MM.1S (cell line): ENCODE data around the gene TRPV4.

Source experiments
- DNase-seq: peaks from one replicate; pipeline ENCODE4 v3.0.0-alpha.2; 2015
- H2AFZ ChIP-seq: fragments of 300-600 bp; sonication (generic); 2 replicates; pipeline ENCODE4 v1.6.0; 2016; ENCODE audit warnings: antibody characterized with exemption, low read length
- H3F3A ChIP-seq: fragments of 300-600 bp; sonication (generic); 2 replicates; pipeline ENCODE4 v1.6.1; 2016; ENCODE audit warnings: mild to moderate bottlenecking, antibody characterized with exemption, low read length, moderate library complexity, mixed read lengths; ENCODE audit not compliant: insufficient read depth
- H3K27ac ChIP-seq: fragments of 300-600 bp; sonication (generic); 2 replicates; pipeline ENCODE4 v1.5.1; 2016; ENCODE audit warnings: mild to moderate bottlenecking, low read length
- H3K27me3 ChIP-seq: fragments of 300-600 bp; sonication (generic); replicated peaks from 2 replicates; pipeline ENCODE4 v1.6.0; 2016; ENCODE audit warnings: low read length; ENCODE audit not compliant: insufficient read depth
- H3K36me3 ChIP-seq: fragments of 300-600 bp; sonication (generic); replicated peaks from 2 replicates; pipeline ENCODE4 v1.6.1; 2016; ENCODE audit warnings: mild to moderate bottlenecking, low read length, mixed read lengths; ENCODE audit not compliant: insufficient read depth
- H3K4me1 ChIP-seq: fragments of 300-600 bp; sonication (generic); 2 replicates; pipeline ENCODE4 v1.6.1; 2016; ENCODE audit warnings: low read length, mixed read lengths
- H3K4me2 ChIP-seq: fragments of 300-600 bp; sonication (generic); 2 replicates; pipeline ENCODE4 v1.6.0; 2016; ENCODE audit warnings: low read depth, low read length
- H3K4me3 ChIP-seq: fragments of 300-600 bp; sonication (generic); 2 replicates; pipeline ENCODE4 v1.5.1; 2016; ENCODE audit warnings: low read length, mixed read lengths
- H3K79me2 ChIP-seq: fragments of 300-600 bp; sonication (generic); 2 replicates; pipeline ENCODE4 v1.6.1; 2016; ENCODE audit warnings: mixed run types, low read length, mixed read lengths
- H3K9ac ChIP-seq: fragments of 300-600 bp; sonication (generic); 2 replicates; pipeline ENCODE4 v1.6.1; 2016; ENCODE audit warnings: low read length, mixed read lengths
- H3K9me2 ChIP-seq: fragments of 300-600 bp; sonication (generic); replicated peaks from 2 replicates; pipeline ENCODE4 v1.6.1; 2016; ENCODE audit warnings: mild to moderate bottlenecking, low read length, mixed read lengths; ENCODE audit not compliant: insufficient read depth
- H3K9me3 ChIP-seq: fragments of 300-600 bp; sonication (generic); replicated peaks from 2 replicates; pipeline ENCODE4 v1.6.1; 2016; ENCODE audit warnings: mild to moderate bottlenecking, low read length, mixed read lengths; ENCODE audit not compliant: insufficient read depth
- H4K20me1 ChIP-seq: fragments of 300-600 bp; sonication (generic); 2 replicates; pipeline ENCODE4 v1.6.1; 2016; ENCODE audit warnings: mild to moderate bottlenecking, low read length, moderate library complexity, mixed read lengths; ENCODE audit not compliant: insufficient read depth
- CTCF ChIP-seq: fragments of 300-600 bp; sonication (generic); IDR thresholded peaks from 2 replicates; pipeline ENCODE4 v1.5.1; 2016; ENCODE audit warnings: antibody characterized with exemption, low read length, mixed read lengths
- EZH2 ChIP-seq: fragments of 300-600 bp; sonication (generic); optimal IDR thresholded peaks from 2 replicates; pipeline ENCODE3; 2017; ENCODE audit warnings: low read depth, mild to moderate bottlenecking, antibody characterized with exemption, low read length, mixed read lengths
- EZH2phosphoT487 ChIP-seq: fragments of 300-600 bp; sonication (generic); IDR thresholded peaks from 2 replicates; pipeline ENCODE4 v1.6.1; 2018; ENCODE audit warnings: antibody characterized with exemption, low read length

TRPV4 gene

GRCh38 chr12:109844091-109844490 lies 10.9 kb upstream of the TRPV4 start:
- H3K9me2 ChIP-seq, result no peaks in the 10 kb centered on the region

GRCh38 chr12:109842021-109842420 lies 8.8 kb upstream of the TRPV4 start:
- no peaks in the 10 kb centered on the region for H4K20me1 ChIP-seq
- no peak overlapping the region for H3K4me3 ChIP-seq

More at GRCh38 chr12:109844091-109844490, 10.9 kb upstream of the TRPV4 start:
- Histone ChIP-seq H3K4me2 (no peak overlapping the region), H3K9ac (no peak overlapping the region), H3K79me2 (no peaks in the 10 kb centered on the region), H3K4me1 (peaks cover 10% of the 10 kb centered on the region), H3K27me3 (no peaks in the 10 kb centered on the region), H3K9me3 (no peaks in the 10 kb centered on the region), H4K20me1 (no peaks in the 10 kb centered on the region), H3F3A (no peaks in the 10 kb centered on the region), H3K4me3 (no peak overlapping the region), H2AFZ (no peak overlapping the region), H3K27ac (no peak overlapping the region), H3K36me3 (no peaks in the 10 kb centered on the region)
- TF ChIP-seq CTCF (no peak), EZH2 (no peak)
- DNase-seq, result no peak

GRCh38 chr12:109841356-109841755 lies 8.2 kb upstream of the TRPV4 start:
- Histone ChIP-seq H3K4me3 (no peak overlapping the region), H3K79me2 (no peaks in the 10 kb centered on the region), H4K20me1 (no peaks in the 10 kb centered on the region), H3F3A (no peaks in the 10 kb centered on the region), H3K9ac (no peak overlapping the region), H3K4me2 (no peak overlapping the region), H2AFZ (no peak overlapping the region), H3K9me2 (no peaks in the 10 kb centered on the region), H3K27me3 (no peaks in the 10 kb centered on the region), H3K9me3 (no peaks in the 10 kb centered on the region), H3K36me3 (no peaks in the 10 kb centered on the region), H3K4me1 (peaks cover 10% of the 10 kb centered on the region), H3K27ac (no peak overlapping the region)
- TF ChIP-seq EZH2phosphoT487, result no peak
- TF ChIP-seq CTCF, result no peak
- TF ChIP-seq EZH2, result no peak
- no peak for DNase-seq

More at GRCh38 chr12:109842021-109842420, 8.8 kb upstream of the TRPV4 start:
- no peak for TF ChIP-seq EZH2
- TF ChIP-seq CTCF, result no peak
- no peak for TF ChIP-seq EZH2phosphoT487
- no peak for DNase-seq
- Histone ChIP-seq H3F3A (no peaks in the 10 kb centered on the region), H3K9me2 (no peaks in the 10 kb centered on the region), H3K27ac (no peak overlapping the region), H3K4me1 (peaks cover 10% of the 10 kb centered on the region), H3K27me3 (no peaks in the 10 kb centered on the region), H3K36me3 (no peaks in the 10 kb centered on the region), H3K79me2 (no peaks in the 10 kb centered on the region), H3K9ac (no peak overlapping the region), H2AFZ (no peak overlapping the region), H3K4me2 (no peak overlapping the region), H3K9me3 (no peaks in the 10 kb centered on the region)
